ENCODE data around the gene SFMBT1.
A peak's percentile ranks its signal among the peaks of the same experiment; 100 is the strongest.

Gene SFMBT1

DNA sequence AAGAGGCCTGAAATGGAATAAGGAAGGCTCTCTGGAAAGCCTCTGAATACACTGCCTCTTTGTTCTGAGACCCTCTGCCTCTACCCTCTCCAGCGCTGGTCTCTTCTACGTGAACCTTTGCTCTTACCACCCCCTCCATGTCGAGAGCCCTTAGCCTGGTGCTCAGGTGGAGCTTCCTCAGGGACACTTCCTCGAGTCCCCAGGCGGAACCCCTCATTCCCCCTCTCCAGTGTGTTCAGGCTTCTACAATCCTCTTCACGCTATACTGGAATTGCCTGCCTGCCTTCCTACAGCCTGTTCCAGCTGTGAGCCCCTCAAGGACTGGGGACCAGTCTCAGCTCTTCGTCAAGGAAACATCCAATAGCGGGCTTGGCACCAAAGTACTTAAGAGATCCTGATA, 156.0 kb downstream of the SFMBT1 start:
- in situ Hi-C loops (cut with MboI; ENCODE audit: low pct_unique_long_range_greater_than_20kb, low sequenced_read_pairs, unreplicated experiment), result no loop called here
- TF ChIP-seq, protein P1, sequence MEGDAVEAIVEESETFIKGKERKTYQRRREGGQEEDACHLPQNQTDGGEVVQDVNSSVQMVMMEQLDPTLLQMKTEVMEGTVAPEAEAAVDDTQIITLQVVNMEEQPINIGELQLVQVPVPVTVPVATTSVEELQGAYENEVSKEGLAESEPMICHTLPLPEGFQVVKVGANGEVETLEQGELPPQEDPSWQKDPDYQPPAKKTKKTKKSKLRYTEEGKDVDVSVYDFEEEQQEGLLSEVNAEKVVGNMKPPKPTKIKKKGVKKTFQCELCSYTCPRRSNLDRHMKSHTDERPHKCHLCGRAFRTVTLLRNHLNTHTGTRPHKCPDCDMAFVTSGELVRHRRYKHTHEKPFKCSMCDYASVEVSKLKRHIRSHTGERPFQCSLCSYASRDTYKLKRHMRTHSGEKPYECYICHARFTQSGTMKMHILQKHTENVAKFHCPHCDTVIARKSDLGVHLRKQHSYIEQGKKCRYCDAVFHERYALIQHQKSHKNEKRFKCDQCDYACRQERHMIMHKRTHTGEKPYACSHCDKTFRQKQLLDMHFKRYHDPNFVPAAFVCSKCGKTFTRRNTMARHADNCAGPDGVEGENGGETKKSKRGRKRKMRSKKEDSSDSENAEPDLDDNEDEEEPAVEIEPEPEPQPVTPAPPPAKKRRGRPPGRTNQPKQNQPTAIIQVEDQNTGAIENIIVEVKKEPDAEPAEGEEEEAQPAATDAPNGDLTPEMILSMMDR (IDR thresholded peaks at IDR 0.05; ENCODE audit: extremely low read depth, insufficient read depth, missing control alignments), result no peak
- no peak for DNase-seq (ENCODE audit: low spot score)

DNA sequence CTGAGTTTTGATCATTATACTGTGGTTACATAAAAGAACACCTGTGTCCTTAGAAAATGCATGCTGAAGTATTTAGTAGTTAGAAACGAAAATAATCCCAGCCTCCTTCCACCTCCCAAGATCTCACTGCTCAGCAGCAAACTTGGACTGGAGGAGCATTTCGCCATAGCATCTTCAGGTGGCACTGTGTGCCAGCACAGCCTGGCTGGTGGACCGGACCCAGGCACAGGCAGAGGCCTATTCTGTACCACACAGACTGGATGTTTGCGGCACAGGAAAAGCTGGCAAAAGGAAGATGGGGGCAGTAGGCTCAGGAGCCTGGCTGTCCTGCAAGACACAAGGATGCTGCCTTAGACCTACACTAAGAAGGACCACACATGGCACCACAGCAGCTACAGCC, 158.7 kb downstream of the SFMBT1 start:
- in situ Hi-C loops (cut with MboI; ENCODE audit: low pct_unique_long_range_greater_than_20kb, low sequenced_read_pairs, unreplicated experiment), result no loop called here
- no peak for DNase-seq (ENCODE audit: low spot score)
- TF ChIP-seq, protein P1 (IDR thresholded peaks at IDR 0.05; ENCODE audit: extremely low read depth, insufficient read depth, missing control alignments), result no peak

DNA sequence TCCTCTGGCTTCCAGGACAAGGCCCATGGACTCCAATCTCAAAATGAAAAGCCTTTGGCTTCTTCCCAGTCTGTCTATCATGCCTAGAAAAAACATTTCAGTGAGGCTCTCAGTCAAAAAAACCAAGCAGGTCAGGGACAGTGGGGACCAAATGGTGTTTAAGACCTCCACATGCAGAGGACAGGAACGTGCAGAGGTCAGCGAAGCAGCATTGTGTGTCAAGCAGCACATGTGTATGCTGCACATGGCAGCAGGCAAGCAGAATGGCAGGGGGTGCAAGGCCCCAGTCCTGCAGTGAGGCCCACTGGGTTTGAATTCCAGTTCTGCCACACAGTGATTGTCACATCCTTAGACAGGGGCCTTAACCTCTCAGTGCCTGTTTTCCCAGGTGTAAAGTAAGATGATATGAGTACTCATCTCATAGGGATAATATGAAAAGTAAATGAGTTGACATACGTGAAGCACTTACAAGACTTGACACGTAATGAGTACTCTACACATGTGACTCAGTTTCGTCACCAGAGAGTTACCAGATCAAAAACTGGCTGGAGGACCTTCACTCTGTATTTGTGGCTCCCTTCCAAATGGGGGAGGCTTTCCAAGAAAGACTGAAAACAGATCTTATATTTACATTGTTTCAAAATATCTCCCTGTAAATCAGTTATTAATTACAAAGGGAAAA, 159.7 kb downstream of the SFMBT1 start:
- no peak for DNase-seq (ENCODE audit: low spot score)
- in situ Hi-C loops (cut with MboI; ENCODE audit: low pct_unique_long_range_greater_than_20kb, low sequenced_read_pairs, unreplicated experiment), result no loop called here
- TF ChIP-seq, protein P1 (IDR thresholded peaks at IDR 0.05; ENCODE audit: extremely low read depth, insufficient read depth, missing control alignments), result no peak

DNA sequence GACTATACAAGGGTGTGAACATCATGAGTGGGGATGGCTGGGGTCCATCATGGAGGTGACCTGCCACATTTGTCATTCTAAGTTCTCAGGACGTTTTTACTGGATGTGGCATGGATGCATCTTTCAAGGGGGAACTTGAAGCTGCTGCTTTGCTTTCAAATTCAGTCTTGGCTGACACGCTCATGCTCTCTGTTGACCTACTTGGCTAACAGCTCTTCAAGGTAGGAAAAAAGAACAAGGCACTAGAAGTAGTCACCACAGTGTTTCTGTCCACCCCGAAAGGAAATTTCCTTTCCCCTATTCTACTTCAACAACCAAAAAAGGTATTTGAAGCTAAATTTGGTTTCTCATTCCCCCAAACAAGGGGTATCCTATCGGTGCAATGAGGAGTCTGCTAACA, 163.5 kb downstream of the SFMBT1 start:
- no peak for DNase-seq (ENCODE audit: low spot score)
- TF ChIP-seq, protein P1 (IDR thresholded peaks at IDR 0.05; ENCODE audit: extremely low read depth, insufficient read depth, missing control alignments), result no peak
- in situ Hi-C loops (cut with MboI; ENCODE audit: low pct_unique_long_range_greater_than_20kb, low sequenced_read_pairs, unreplicated experiment), result no loop called here

DNA sequence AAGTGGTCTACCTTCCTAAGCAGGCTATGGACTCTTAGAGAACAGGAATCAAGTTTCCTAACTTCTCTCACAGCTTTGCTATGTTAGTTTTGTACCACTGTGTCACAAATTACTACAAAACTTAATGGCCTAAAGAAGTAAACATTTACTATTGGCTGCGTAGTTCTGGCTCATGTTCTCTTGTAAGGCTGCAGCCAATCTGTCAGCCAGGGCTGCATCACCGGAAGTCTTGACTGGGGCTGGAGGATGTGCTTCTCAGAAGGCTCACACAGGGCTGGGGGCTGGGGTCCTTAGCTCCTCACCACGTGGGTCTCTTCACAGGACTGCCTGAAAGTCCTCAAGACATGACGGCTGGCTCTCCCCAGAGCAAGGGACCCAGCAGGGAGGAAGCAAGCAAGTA, 164.0 kb downstream of the SFMBT1 start:
- no peak for DNase-seq (ENCODE audit: low spot score)
- TF ChIP-seq, protein P1 (IDR thresholded peaks at IDR 0.05; ENCODE audit: extremely low read depth, insufficient read depth, missing control alignments), result no peak
- in situ Hi-C loops (cut with MboI; ENCODE audit: low pct_unique_long_range_greater_than_20kb, low sequenced_read_pairs, unreplicated experiment), result no loop called here

DNA sequence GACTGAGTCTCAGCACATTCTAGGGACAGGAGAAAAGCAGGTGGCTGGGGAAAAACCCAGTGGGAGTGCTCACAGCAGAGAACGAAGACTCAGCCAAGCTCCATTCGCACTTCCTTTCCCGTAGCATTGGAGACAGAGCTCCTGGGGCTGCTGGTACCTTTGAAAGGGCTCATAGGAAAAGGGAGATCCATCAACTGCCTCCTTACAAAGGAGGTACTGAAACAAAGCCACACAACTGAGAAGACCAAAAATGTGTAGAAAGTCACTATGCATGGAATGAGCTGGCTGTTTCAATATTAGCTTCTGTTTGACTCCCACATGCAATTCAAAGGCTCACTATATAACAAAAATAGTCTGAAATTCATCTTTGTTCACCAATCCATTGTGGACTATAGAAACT, 165.4 kb downstream of the SFMBT1 start:
- TF ChIP-seq, protein P1 (IDR thresholded peaks at IDR 0.05; ENCODE audit: extremely low read depth, insufficient read depth, missing control alignments), result no peak
- in situ Hi-C loops (cut with MboI; ENCODE audit: low pct_unique_long_range_greater_than_20kb, low sequenced_read_pairs, unreplicated experiment), result no loop called here
- peak; percentile 63 for DNase-seq (ENCODE audit: low spot score)
